Stimulated activated CD4-positive, alpha-beta T cell treated with anti-CD3 and anti-CD28 coated beads, Interleukin-2, amount 100 ng/mL, for 4 hours (primary cell): ENCODE results near the gene PCDHB9.
"Not testable (repeated sequence)": the region's sequence is repeated elsewhere in the genome, so short reads cannot be mapped to it uniquely, and the experiment has no call there.

Source experiments
- DNase-seq: peaks from one replicate; pipeline ENCODE4 v3.0.0-alpha.2; 2020; ENCODE audit warnings: low read depth

PCDHB9 gene

GRCh38 chr5:141186897-141187512 is at the start of gene PCDHB9:
TSS of gene PCDHB9 (plus strand) at chr5:141187161. CDS start at chr5:141187319, 158 bp downstream.
- no peak for DNase-seq

GRCh38 chr5:141137346-141137745 is 49.6 kb upstream of the PCDHB9 start:
- not testable (repeated sequence) for DNase-seq

- DNase-seq = no peak
Observed at GRCh38 chr5:141149812-141150211, 37.1 kb upstream of the PCDHB9 start, which contains the start of gene PCDHB6. TSS of gene PCDHB6 (plus strand) at chr5:141150057. CDS start at chr5:141150258, 201 bp downstream.

- no peak for DNase-seq
Observed at GRCh38 chr5:141150224-141150992, 36.6 kb upstream of the PCDHB9 start.

- no peak for DNase-seq
Observed at GRCh38 chr5:141150993-141151325, 36.0 kb upstream of the PCDHB9 start.

- DNase-seq = not testable (repeated sequence)
Observed at GRCh38 chr5:141151632-141152031, 35.3 kb upstream of the PCDHB9 start.

GRCh38 chr5:141152096-141152495 is 34.9 kb upstream of the PCDHB9 start:
- not testable (repeated sequence) for DNase-seq

- DNase-seq = no peak
Observed at GRCh38 chr5:141155540-141156374, 31.2 kb upstream of the PCDHB9 start.

GRCh38 chr5:141157356-141157755 is 29.6 kb upstream of the PCDHB9 start:
- not testable (repeated sequence) for DNase-seq

- DNase-seq = not testable (repeated sequence)
Observed at GRCh38 chr5:141157901-141158300, 29.1 kb upstream of the PCDHB9 start.

- DNase-seq = no peak
Observed at GRCh38 chr5:141172381-141173204, 14.4 kb upstream of the PCDHB9 start, which contains the start of gene PCDHB7. TSS of gene PCDHB7 (plus strand) at chr5:141172644. CDS start at chr5:141172836, 192 bp downstream.

- not testable (repeated sequence) for DNase-seq
Observed at GRCh38 chr5:141174291-141175104, 12.5 kb upstream of the PCDHB9 start.

- DNase-seq = no peak
Observed at GRCh38 chr5:141175933-141176332, 11.0 kb upstream of the PCDHB9 start.

GRCh38 chr5:141177577-141178191 is 9.3 kb upstream of the PCDHB9 start, which contains the start of gene PCDHB8:
TSS of gene PCDHB8 (plus strand) at chr5:141177790. CDS start at chr5:141178035, 245 bp downstream.
- DNase-seq = not testable (repeated sequence)

- not testable (repeated sequence) for DNase-seq
Observed at GRCh38 chr5:141179371-141179770, 7.6 kb upstream of the PCDHB9 start.

GRCh38 chr5:141179876-141180275 is 7.1 kb upstream of the PCDHB9 start:
- DNase-seq = not testable (repeated sequence)

- no peak for DNase-seq
Observed at GRCh38 chr5:141180313-141180712, 6.6 kb upstream of the PCDHB9 start.

- DNase-seq = no peak
Observed at GRCh38 chr5:141182248-141182647, 4.7 kb upstream of the PCDHB9 start, which contains the start of gene PCDHB16. TSS of gene PCDHB16 (plus strand) at chr5:141182387. CDS start at chr5:141182560, 173 bp downstream.

GRCh38 chr5:141184117-141184855 is 2.7 kb upstream of the PCDHB9 start:
- not testable (repeated sequence) for DNase-seq
